KBM-7 (cell line): Measurements from ENCODE around the gene KRCC1.

Experiments used
- DNase-seq: peaks from one replicate; pipeline ENCODE4 v3.0.0-alpha.2; 2015
- in situ Hi-C: fragments of 300-500 bp; cut with MboI; formaldehyde crosslinking; loops from 2 replicates; pipeline ENCODE4 v1.14.3; 2020; ENCODE audit warnings: low sequenced_read_pairs, low pct_unique_long_range_greater_than_20kb, mixed read lengths

KRCC1 gene

DNA sequence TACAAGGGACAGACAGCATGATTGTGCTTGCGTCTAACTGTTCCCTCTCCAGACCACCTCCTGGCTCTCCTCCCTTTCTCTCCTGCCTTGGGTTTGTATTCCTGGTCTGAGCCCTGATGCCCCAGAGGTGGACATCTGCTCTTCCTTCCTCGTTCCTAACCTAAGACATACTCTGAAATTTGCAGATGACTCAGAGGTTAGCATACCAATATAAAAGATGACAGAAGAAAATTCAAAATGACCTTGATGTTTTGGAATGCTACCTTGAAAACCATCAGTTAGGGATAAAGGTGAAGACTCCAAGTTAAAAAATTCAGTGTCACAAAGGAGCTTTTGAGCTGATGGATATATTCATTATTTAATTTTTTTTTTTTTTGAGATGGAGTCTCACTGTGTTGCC, 25.0 kb upstream of the KRCC1 start:
- in situ Hi-C loops: no loop called here

DNA sequence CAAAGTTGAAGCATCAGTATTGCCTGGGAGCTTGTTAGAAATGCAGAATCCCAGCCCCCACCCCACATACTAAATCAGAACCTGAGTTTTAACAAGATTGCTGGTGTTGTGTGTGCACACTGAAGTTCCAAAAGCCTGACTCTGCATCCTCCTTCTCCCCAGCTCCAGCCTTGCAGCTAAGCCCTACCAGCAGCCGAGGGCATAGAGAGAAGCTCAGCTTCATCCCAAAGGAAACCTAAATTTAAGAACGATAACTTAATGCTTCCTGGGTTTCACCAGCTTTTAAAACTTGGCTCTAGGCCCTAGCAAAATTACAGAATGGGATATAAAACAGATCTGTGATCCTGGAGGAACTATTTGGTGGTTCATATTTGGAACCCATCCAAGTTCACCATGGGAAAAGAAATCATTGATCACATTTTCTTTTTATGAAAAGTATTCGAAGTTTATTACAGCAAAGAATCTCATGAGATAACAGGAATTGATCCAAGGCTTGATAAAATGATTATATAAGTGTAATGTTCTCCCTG, 23.1 kb upstream of the KRCC1 start:
- in situ Hi-C loops: no loop called here
- no peak for DNase-seq

More for the DNA sequence above, 25.0 kb upstream of the KRCC1 start:
- no peak for DNase-seq

DNA sequence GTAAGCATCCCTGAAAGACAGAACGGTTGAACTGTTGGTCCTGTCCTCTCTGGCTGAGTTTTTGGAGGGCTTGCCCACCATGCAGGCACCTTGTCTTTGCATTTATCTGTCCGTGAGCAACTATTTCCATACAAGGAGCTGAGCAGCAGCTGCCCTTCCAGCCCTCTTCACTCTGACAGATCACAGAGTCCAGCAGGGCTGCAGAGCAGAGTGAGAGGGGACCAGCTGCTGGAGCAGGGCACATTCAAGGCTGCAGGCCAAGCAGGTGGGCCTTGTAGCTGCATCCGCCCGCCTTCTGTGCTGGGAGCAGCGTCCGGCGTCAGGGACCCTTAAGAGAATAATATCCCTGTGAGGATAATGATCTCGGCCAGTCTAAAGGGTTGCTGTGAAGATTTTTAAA, 21.5 kb upstream of the KRCC1 start:
- no peak for DNase-seq
- in situ Hi-C loops: no loop called here

DNA sequence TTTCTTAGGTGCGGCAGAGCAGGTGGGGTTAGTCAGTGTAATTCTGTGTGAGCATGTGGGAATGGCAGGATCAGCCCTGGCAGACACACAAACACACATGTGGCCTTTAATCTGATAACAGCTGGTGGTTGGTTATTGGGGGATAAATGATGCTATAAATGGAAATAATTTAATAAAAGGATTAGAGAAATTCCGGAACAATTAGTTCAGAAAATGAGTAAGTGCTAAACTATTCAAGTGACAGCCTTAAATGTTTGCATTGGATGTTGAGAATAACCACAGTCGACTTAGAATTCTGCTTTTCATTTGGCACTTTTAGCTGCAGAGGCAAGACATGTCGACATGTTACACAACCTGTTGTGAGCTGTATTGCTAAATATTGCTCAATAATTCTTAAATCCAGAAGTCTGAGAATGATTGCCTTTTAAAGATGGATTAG, 19.3 kb upstream of the KRCC1 start:
- in situ Hi-C loops: no loop called here
- DNase-seq: no peak

DNA sequence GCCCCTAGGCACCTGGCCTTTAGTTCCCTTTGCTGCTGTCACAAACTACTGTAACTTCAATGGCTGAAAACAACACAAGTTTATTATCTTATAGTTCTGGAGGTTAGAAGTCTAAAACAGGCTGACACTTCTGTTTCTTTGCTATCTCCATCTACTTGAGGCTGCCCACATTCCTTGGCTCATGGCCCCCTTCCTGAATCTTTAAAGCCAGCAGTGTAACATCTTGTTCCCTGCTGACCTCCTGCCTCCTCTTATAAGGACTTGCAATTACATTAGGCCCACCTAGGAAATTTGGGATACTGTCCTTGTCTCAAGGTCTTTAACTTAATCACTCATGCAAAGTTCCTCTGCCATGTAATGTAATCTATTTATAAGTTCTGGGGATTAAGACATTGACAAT, 18.6 kb upstream of the KRCC1 start:
- in situ Hi-C loops: no loop called here
- no peak for DNase-seq

DNA sequence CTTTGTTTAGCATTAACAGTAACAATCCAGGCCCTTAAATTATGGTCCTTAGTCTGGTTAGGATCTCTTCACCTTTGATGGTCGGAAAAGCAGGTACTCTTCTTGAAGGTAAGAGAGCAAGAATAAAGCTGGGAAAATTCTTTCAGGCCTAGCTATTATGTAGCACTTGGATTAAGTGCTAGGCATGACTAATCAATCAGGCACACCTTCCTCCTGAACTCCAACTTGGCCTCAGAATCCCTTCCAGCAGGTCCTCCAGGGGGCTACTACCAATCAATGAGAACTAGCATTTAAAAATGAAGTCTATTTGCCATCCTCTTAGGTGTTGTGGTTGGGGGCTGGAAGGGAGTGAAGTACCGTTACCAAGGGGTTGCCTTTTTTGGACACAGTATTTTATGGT, 15.8 kb upstream of the KRCC1 start:
- in situ Hi-C loops: no loop called here
- DNase-seq: no peak

DNA sequence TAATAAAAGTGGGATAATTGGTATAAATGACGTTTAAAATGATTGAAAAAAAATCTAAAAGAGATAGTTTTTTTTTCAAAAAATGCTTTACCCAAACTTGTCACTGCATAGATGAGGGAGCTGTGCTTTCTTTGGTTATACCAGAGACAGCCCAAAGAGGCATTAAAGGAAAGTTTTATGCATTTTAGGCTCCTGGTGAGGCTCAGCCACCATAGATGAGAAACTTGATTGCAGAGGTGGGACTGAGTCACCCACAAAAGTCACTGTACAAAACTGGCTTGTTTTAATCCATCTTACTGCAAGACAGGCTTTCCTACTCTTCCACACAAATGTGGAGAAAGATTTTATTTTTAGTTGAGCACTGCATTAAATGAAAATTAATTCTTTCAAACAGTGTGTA, 14.5 kb upstream of the KRCC1 start:
- no peak for DNase-seq
- in situ Hi-C loops: no loop called here

DNA sequence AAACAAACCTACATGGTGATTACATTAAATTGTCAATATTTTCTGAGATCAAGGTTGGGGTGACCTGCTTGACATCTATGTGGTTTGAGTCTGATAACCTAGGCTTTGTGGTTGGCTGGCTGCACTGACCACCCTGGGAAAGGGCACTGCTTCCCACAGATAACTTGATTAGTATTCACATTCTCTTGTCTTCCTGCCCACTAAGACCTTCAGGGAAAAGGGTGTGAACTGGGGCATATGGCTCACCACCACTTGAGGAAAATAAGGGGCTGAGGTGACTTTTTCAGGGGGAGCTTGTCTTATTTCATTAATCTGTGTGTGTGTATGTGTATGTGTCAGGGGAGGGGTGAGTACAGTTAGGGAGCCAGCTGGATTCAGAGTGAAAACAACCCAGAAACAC, 13.5 kb upstream of the KRCC1 start:
- in situ Hi-C loops: no loop called here
- DNase-seq: no peak

DNA sequence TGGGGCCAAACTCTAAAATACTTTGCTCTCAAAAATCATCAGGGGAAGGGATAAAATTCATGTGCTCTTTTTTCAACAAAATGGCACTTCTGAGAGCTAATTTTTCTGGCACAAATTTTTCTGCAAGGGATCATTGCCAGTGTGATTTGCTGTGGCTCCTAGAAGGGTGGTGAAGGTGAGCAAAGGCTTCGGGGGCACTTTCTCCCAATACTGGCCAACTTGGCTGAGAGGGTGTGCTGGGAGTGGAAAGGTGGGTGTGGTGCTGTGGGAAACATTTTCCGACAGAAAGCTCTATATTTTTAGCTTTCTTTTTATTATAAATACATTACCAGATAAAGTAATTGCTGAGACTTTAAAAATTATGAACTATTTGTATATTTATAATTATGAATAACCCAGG, 12.5 kb upstream of the KRCC1 start:
- DNase-seq: no peak
- in situ Hi-C loops: no loop called here

DNA sequence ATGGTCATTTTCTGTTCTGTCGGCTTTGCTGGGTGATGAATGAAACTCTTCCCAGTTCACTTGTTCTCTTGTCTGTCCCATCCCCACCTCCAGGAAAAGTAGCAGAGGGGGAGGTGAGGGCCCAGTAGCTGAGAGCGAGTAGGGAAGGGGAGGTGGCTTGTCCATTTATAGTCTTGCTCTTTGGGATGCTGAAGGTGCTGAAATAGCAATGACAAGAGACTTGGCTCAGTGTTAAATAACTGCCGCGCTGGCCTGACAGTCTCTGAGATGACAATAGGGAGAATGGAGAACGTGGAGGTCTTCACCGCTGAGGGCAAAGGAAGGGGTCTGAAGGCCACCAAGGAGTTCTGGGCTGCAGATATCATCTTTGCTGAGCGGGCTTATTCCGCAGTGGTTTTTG, 12.0 kb upstream of the KRCC1 start, which contains the start of gene SMYD1:
Gene SMYD1 (plus strand): TSS at position 228 of the 400 bp plus-strand sequence. CDS start 40 bp downstream, at position 268.
- in situ Hi-C loops: no loop called here
- DNase-seq: no peak

DNA sequence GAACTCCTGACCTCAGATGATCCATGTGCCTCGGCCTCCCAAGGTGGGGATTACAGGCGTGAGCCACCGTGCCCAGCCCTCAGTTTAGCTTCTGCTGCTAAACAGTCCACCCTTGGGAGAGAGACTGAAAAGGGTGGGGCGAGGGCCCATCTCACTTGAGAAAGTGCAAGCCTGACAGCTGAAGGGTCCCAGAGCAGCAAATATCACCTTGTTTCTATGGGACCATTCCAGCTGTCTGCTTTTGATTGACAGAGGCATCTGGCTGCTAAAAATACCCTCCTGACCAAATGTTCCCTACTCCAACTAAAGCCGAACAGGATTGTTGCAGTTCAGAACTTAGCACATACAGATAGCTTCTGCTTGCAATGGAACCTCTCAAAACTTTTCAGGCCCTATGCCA, 11.6 kb upstream of the KRCC1 start:
- in situ Hi-C loops: no loop called here

DNA sequence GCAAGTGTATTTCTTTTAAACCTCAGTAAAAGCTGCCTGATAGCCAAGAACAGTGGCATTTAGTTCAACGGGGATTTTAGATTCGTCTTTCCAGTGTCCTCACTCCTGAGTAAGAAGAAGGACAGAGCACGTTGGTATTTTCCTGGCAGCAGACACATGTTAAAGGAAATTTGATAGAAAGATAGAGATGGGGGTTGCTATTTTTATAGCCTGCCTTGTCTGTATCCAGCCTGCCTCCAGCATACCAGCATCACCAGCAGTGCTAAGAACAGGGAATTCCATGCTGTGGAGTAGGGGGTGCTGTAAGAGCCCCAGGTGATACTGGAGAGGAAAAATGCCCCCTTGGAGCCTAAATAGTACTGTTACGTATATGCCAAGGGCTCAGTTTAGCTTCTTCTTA, 11.0 kb upstream of the KRCC1 start:
- DNase-seq: no peak
- in situ Hi-C loops: no loop called here

More for the DNA sequence above, 11.6 kb upstream of the KRCC1 start:
- no peak for DNase-seq

DNA sequence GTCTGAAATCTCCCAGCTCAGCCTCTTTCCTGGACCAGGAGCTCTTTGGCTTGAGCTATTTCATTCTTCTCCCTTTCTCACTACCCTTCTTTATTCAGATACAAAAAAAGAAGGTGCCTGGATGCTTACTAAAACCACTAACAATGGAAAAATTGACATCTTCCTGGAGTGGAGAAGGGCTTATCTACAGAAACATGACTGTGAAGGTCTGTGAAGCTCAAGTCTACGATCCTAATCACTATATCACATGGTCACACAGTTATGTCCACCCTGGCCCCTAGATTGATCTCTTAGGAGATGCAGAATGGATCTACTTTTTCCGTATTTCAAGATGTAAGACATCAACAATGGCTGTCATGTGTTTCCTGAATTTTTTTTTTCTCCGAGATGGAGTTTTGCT, 5.7 kb upstream of the KRCC1 start:
- in situ Hi-C loops: no loop called here
- no peak for DNase-seq

DNA sequence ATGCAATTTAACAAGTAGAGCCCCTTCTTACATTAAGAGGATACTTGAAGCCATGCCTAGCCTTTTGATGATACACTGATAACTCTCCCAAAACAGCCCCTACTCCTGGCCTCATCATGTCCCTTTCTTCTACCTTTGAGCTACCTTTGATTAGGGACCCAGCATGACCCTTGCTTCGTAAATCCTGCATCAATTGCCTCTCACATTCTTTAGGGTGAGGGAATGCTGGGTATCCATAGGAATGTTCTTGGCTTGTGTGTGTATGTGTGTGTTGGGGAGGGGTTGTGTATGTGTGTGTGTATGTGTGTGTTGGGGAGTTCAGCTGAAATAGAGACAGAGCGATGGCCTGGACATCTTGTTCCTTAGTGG, 5.3 kb upstream of the KRCC1 start:
- in situ Hi-C loops: no loop called here
- no peak for DNase-seq

DNA sequence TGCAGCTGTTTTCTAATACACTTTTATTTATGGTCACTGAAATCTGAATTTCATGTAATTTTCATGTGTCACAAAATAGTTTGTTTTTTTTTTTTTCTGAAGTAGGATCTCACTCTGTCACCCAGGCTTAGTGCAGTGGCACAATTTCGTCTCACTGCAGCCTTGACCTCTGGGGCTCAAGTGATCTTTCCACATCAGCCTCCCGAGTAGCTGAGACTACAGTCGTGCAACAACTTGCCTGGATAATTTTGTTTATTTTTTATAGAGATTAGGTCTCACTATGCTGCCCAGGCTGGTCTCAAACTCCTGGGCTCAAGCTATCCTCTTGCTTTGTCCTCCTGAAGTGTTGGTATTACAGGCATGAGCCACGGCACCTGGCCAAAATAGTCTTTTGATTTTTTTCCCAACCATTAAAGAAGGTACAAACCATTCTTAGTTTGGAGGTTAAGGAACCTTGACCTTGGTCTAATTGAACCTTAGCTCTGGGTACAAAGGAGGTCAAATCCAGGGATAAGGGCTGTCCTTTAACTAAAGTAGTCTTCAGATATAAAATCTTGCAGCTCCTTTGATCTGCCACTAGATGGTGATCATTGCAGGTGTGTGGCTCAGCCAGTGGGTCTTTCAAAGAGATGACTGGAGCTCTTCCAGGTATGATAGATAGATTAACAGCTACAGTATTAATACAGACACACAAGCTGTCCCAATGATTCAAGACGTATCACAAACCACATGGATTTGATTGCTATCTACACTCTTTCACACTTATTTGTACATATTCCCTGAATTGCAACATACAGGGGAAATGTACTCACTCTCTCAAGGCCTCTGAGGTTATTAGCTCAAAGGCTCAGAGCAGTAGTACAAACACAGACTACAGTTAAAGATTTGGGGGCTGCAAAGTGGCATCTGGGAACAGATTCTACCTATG, 4.7 kb upstream of the KRCC1 start:
- DNase-seq: peak; percentile 48
- in situ Hi-C loops: no loop called here

DNA sequence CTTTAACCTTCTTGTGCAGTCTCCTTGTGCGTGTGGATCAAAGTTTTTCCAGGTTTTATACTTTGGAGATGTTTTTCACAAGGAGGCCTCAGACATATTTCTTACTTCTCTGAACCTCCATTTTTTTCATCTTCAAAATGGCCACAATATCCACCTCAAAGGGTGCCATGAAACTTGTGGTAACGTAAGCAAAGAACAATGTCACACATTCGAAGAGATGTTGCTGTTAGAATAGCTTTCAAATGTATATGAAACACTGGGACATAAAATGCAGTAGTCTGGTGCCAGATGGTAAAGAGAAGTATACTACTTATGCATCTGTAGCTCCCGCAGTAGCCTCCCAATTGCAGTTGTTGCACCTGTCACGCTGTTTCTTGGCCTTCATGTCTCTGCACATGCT, 2.6 kb upstream of the KRCC1 start:
- DNase-seq: no peak
- in situ Hi-C loops: no loop called here

DNA sequence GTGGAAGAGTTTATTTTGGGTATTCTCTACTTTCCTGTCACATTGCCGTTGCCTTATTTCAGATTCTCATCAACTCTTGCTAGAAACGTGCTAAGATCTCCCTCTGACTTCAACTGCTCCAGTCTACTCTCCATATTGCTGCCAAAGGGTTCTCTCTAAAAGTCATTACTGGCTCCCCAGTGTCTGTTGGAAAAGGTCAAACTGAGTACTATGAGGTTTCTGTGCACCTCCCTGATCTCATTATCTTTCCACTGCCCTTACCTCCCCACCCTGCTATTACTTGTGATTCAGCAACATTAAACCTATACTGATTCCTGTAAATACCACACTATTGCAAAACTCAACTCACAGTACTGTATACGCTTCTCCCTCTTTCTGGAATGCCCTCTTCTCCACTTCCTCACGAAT, 1.9 kb upstream of the KRCC1 start:
- DNase-seq: no peak
- in situ Hi-C loops: no loop called here

DNA sequence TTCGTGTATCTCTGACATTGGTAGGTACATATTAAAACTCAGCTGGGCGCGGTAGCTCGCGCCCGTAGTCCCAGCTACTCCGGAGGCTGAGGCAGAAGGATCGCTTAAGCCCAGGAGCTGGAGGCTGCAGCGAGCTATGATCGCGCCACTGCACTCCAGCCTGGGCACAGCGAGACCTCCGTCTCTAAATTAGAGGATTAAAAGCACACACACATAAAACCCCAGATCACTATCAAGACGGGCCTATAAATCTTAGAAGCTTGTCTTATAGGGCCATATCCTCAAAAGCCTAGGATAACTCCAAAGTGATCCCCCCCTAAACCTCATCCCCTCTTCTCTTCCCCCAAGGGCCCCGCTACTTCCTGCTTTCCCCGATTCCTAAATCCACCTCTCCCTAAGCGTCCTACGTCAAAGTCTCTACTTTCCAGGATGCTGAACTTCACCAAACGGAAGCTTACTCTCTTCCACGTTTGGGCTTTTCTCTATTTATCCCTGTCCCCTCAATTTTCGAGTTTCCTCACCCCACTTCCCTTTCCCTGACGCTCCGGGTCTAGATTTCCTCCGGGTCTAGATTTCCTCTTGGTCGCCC, 707 bp downstream of the KRCC1 start:
- DNase-seq: no peak
- in situ Hi-C loops: no loop called here

DNA sequence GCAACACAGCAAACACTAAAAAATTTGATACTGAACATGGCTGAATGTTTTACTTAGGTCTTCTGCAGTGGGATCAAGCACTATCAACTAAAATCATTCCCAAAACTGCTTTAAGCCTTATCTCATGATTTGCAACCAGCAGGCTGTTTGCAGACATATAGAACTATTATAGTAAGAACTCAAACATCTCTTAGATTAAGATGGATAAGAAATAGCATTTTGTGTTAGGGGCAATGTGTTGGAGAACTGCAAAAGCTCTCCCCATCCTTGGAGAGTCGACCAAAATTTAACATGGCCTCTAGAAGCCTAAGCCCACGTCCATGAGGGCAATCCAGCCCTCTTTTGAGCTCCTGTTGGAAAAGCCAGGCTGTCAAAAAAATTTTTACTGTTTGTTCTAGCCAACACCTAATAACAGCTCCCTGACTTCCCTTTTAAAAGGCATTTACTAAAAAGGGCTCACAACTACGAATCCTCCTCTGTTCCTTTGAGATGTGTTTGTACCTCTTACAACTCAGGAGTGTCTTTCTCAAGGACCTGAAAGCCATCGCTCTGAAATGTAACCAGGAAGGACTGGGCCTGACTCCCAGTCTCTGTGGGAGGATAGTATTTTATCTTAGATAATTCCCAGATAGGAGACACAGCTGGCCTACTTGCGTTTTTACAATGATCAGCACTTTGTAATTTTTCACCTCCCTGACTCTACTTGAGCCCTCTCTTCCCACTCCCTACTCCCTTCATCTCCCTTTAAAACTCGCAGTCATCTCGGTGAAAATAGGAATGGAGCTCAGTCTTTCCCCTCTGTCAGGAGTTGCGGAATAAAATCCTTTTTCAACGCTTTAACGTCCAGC, 1.4 kb downstream of the KRCC1 start:
- in situ Hi-C loops: no loop called here
- peak; percentile 16 for DNase-seq

DNA sequence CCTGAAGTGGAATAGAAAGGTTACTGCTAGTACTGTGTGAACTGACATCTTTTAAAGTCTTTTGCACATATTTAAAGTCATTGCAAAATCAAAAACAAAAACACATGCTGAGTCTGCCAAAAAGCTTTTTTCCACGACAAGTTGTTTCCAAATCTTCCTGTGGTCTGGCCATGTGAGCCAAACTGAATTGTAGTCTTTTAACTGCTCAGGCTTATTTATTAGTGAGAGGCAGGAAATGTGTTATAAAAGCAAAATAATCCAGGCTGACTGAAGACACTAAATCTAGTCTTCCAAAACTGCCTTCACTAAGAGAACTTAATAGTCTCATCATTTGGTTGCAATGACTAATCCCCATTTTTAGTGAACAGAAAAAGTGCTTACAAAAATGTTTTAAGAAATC, 2.3 kb downstream of the KRCC1 start:
- in situ Hi-C loops: no loop called here

More for the DNA sequence above, 2.3 kb downstream of the KRCC1 start:
- no peak for DNase-seq
